ENCODE data around the gene CHRNA1.

Gene CHRNA1

DNA sequence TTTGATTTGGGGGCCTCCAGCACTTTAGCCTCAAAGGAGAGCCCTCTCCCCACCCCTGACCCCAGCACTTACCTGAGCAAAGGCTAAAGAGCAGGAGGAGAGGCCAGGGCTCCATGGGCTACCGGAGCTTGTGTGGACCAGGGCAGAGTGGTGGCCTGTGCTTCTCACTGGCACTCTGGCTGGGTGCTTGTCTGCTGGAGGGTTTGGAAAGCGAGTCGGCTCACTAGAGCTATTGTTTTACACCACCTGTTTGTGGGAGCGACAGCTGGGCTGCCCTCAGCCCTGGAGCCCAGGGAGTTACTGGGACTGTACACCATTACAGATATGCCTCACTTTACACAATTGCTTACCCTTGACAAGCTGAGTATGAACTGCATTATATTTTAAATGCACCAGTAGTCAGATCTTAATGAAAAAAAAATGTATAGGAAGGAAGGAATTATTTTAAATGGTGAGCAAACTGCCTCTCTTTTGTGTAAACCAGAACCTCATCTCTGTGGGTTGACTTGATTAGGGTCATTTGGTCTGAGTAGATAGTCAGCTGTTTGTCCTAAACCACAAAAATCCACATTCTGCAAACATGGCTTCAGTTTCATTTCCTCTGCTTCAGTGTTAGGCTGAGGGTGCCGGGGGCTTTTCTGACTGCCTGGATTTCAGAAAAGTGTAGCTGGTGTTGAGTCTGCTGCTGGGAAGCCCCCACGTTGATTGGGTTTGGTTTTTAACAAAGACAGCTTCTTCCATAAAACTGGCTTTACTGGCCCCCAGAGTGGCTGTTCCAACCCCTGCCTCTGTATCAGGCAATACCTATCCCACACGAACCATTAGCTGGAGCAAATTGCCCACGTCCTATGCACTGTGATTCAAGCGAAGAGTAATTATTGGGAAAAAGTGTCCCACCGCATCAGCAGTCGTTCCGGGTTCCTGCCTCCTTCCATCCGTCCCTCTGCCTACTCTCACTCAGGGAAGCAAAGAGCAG, at the start of gene CHRNA1:
Gene CHRNA1 (minus strand): TSS at position 193 of the 976 bp plus-strand sequence. CDS start 78 bp downstream, at position 115.
- DNase-seq (ENCODE audit: low read depth): peak; percentile 39

- DNase-seq (ENCODE audit: low read depth): no peak
Measured at GRCh38 chr2:174812037-174812436, 47.8 kb upstream of the CHRNA1 start.

GRCh38 chr2:174807931-174808330, 43.7 kb upstream of the CHRNA1 start:
- no peak for DNase-seq (ENCODE audit: low read depth)

- no peak for DNase-seq (ENCODE audit: low read depth)
Measured at GRCh38 chr2:174805803-174806202, 41.5 kb upstream of the CHRNA1 start.

GRCh38 chr2:174802459-174802858, 38.2 kb upstream of the CHRNA1 start:
- DNase-seq (ENCODE audit: low read depth): peak; percentile 56

DNA sequence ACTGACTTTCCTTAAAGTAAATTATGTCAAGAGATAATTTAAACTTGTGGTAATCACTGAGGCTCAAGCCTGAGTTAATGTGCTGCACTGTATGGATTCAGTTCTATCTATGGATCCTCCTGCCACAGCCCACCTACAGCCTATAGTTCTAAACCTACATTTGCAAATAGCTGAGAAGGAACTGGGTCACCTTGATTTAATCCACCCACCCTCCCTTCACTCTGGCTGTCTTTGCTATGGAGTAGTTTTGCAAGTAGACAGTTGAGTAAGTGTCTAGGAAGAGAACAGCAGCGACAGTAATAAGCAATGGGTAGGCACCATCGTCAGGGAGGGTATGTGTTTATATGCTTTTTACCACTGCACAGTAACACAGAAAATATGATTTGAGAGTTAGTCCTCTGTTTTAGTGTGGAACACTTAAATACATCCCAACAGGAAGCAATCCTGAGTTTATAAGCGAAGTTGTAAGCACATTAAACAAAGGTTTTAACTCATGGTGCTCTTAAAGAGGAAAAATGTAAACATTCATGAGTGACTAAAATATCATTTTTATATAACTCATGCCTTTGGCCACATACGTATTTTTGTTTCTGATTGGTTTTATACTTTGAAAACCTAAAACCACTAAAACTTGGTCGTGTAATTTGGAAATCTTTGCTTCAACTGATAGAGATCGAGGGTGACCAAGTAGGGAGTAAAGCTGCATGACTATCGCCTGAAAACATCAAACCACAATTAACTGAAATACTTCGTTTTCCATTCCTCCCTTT, 36.3 kb upstream of the CHRNA1 start:
- no peak for DNase-seq (ENCODE audit: low read depth)

GRCh38 chr2:174798801-174799200, 34.5 kb upstream of the CHRNA1 start:
- DNase-seq (ENCODE audit: low read depth): no peak

GRCh38 chr2:174797781-174798276, 33.6 kb upstream of the CHRNA1 start:
- DNase-seq (ENCODE audit: low read depth): no peak

DNA sequence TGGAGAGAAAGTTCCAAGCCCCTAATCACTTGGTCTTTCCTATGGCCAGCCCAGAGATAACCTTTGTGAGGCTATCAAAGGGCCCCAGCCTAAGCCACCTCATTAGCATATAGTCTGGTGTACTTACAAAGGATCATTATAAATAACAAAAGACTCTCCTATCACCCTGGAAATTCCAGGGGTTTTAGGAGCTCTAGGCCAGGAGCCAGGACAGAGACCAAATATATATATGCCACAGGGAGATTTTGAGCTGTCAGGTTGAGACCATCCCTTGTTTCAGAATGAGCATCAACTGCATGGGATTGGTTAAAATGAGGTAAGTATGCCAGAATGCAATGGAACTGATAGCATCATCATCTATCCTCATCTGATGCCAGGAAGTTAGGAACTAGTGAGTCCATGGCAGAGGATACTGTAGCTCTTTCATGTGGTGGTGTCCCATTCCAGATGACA, 32.1 kb upstream of the CHRNA1 start:
- no peak for DNase-seq (ENCODE audit: low read depth)

DNA sequence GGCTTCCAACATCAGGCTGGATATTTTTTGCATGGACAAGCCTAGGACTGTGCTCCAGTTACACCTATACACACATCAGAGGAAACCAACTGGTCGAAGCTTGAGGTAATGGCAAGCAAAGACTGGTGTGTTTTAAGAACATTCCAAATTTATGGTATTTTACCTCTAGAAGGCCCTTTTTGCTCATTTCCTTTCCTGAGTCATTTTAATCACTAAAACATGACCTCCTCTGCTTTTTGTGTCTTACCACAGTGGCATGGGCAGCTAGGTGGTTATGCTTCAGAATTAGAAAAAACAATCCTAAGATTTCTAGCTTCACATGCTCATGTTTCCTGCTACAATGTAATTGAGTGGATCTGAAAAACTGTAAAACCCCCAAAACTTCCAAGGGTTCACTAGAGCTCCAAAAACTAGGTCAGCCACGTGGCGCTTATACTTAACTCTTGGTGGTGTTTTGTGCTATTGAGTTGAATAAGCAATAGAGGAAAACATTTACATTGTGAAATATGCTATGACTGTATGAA, 30.6 kb upstream of the CHRNA1 start:
- no peak for DNase-seq (ENCODE audit: low read depth)

- DNase-seq (ENCODE audit: low read depth): no peak
Measured at GRCh38 chr2:174792309-174793025, 28.2 kb upstream of the CHRNA1 start.

GRCh38 chr2:174791746-174792280, 27.5 kb upstream of the CHRNA1 start:
- DNase-seq (ENCODE audit: low read depth): no peak

DNA sequence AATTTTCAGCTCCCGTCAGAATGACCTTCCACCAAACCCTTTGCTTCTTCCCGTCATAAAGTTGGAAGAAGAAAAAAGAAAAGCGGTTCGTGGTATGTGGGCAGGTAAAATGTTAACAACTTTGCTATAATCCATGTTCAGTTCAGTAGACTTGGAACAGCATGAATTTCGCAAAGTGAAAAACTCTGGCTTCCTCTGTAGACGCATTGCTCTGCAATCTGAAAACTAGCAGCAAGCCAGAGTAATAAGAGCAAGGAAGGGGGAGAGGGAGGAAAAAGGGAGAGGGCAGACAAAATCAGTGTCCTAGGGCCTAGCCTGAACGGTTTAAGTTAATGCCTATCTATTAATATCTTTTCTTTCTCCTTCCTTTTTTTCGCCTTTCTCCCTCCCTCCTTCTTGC, 26.7 kb upstream of the CHRNA1 start:
- DNase-seq (ENCODE audit: low read depth): no peak

DNA sequence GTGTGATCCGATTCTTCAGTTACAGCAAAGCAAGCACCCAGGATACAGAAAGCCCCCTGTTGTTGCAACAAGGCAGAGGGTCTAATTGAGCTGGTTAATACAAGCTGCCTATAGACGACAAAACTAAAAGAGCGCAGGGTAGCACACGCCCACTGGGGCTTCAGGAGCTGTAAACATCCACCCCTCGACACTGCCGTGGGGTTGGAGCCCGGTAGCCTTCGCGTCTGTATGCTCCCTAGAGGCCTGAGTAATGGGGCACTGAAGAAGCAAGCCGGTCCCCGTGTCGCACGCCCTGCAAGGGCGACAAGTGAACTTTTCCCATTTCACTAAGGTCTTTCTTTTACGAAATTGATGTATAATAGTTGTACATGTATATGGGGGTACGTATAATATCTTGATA, 24.7 kb upstream of the CHRNA1 start:
- DNase-seq (ENCODE audit: low read depth): no peak

DNA sequence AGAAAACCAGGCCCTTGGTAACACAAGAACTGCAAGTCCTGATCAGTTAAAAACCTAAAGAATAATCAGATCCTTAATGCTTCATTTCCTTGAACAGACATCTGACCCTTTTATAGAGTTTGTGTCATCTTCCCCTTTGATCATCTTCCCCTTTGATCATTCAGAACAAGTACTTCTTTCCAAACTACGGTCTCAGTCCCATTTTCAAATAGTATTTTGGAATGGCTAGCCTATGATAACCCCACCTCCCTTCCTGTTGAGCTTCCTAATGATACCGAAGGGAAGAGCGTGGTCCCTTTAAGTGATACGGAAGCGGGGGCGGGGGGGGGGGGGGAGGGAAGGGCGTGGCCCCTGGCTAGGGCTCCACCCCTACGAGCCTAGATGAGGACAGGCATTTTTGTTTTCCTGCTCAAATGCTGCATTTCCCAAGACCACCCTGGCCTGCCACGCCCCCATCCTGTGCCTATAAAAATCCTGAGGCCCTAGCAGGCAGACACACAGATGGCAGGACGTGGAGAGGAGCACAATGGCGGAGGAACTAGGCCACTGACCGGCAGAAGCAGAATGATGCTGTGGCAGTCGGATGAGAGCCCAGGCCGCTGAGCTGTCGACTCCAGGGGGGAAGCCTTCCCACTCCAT, 24.1 kb upstream of the CHRNA1 start:
- peak; percentile 63 for DNase-seq (ENCODE audit: low read depth)

DNA sequence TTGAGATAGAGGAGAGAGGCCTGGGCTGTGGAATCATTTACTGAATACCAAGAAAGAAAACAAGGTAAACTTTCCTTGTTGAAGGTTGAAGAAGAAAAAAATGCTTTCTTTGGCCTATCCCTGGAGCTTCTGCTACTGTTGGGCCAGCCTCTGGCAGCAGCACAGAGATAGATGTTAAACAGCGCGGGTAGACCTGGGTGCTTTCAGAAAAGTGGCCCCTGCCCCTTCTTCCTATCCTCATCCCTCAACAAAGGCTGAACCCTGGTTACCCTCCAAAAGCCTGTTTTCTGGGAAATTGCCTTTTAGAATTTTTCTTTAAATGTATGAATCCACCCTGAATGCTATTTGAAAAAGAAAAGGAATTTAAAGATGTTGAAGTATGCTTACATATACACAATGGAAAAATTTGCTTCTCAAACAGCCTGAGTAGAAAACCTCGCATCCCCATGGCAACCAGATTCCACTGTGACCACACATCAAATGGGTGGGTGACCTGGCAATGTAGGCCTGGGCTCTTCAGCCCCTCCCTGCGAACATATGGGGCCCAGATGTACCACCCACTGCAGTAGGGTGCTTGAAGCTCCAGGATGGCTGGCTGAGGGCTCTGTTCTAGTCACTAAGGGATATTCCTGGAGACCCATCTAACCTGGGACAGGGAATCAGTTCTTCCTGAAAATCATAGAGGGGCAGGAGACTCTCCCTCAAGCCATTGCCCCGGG, 23.4 kb upstream of the CHRNA1 start:
- DNase-seq (ENCODE audit: low read depth): peak; percentile 95

- DNase-seq (ENCODE audit: low read depth): no peak
Measured at GRCh38 chr2:174786066-174786725, 21.9 kb upstream of the CHRNA1 start.

GRCh38 chr2:174785481-174785880, 21.2 kb upstream of the CHRNA1 start:
- no peak for DNase-seq (ENCODE audit: low read depth)

GRCh38 chr2:174784909-174785308, 20.6 kb upstream of the CHRNA1 start:
- DNase-seq (ENCODE audit: low read depth): no peak

GRCh38 chr2:174784316-174784715, 20.0 kb upstream of the CHRNA1 start:
- no peak for DNase-seq (ENCODE audit: low read depth)
